Keratinocyte (primary cell): ENCODE measurements around the gene PTEN.

Experiments
- CTCF ChIP-seq, 3 experiments: IDR thresholded peaks in 1 of 3; conservative IDR thresholded peaks in 1 of 3; optimal IDR thresholded peaks in 1 of 3; 2 replicates in 2 of 3; 3 replicates in 1 of 3; pipeline versions ENCODE3 to v1.5.1; 2011; ENCODE audit warnings: low read length in 3 of 3, mild to moderate bottlenecking in 3 of 3, moderate library complexity in 2 of 3, control low read depth in 1 of 3, inconsistent platforms in 1 of 3; ENCODE audit not compliant: insufficient read depth in 2 of 3; ENCODE audit errors: extremely low read depth in 1 of 3
- EZH2 ChIP-seq: IDR thresholded peaks from one replicate; pipeline ENCODE4 v1.6.1; 2012; ENCODE audit warnings: inconsistent platforms, mild to moderate bottlenecking, low read length, moderate library complexity

GRCh38 chr10:87837445-87837844, 26.0 kb upstream of the PTEN start:
- TF ChIP-seq CTCF (optimal IDR thresholded peaks at IDR 0.05 in 1 of 3, IDR thresholded peaks at IDR 0.05 in 1 of 3, conservative IDR thresholded peaks at IDR 0.05 in 1 of 3; ENCODE audit: extremely low read depth in 1 of 3, insufficient read depth in 2 of 3, low read length in 3 of 3) (no peak), EZH2 (no peak)
